Measurements from ENCODE around the gene TAX1BP3. TPM values are rescaled to one million over a fixed set of nuclear protein-coding genes. Genes with fewer than 3 reads are reported as not detected.
"Not testable (repeated sequence)": the region's sequence is repeated elsewhere in the genome, so short reads cannot be mapped to it uniquely, and the experiment has no call there.

TAX1BP3 gene
- total RNA-seq, 1 experiment from 2014 or later: 50.0 TPM

- no peak for TF ChIP-seq REST (IDR thresholded peaks at IDR 0.05; ENCODE audit: low read depth)
- no peak for TF ChIP-seq YY1 (IDR thresholded peaks at IDR 0.05; ENCODE audit: extremely low read depth, insufficient replicate concordance, low read depth, low read length)
- no peak for TF ChIP-seq EZH2phosphoT487 (IDR thresholded peaks at IDR 0.05; ENCODE audit: borderline replicate concordance)
- TF ChIP-seq SP1 (IDR thresholded peaks at IDR 0.05; ENCODE audit: low read depth): no peak
- no peak for TF ChIP-seq ZNF274 (IDR thresholded peaks at IDR 0.05; ENCODE audit: low read depth, low read length)
These were observed 42.6 kb upstream of the TAX1BP3 start (continued) for GRCh38 chr17:3710951-3711383.

GRCh38 chr17:3708366-3708765 is 40.0 kb upstream of the TAX1BP3 start:
- ChIA-PET CTCF (interaction anchor here (1.8 kb wide), 1 partner anchor 29 kb away, joined by 5 read pairs; no protein-coding TSS in a partner anchor), POLR2A (no interaction called here), RAD21 (ENCODE audit: low non-redundant PET in 1 of 2, low total read pairs in 2 of 2, uncharacterized antibody in 2 of 2, unreplicated experiment in 2 of 2) (no interaction called here)
- Histone ChIP-seq H3K9me3 (ENCODE audit: control insufficient read depth in 1 of 2, insufficient read depth in 1 of 2, low read depth in 1 of 2, low read length in 2 of 2) (no peaks in the 10 kb centered on the region), H3K36me3 (ENCODE audit: control insufficient read depth in 1 of 2, insufficient read depth in 2 of 2, low read length in 2 of 2) (no peaks in the 10 kb centered on the region), H3K4me3 (replicated peaks in 1 of 2; ENCODE audit: low read depth in 1 of 2, low read length in 2 of 2) (no peak overlapping the region), H3K4me1 (ENCODE audit: control insufficient read depth in 1 of 2, insufficient read depth in 2 of 2, low read length in 2 of 2) (peaks cover 0 to 4% of the 10 kb centered on the region in 2 experiments; a peak in 2 of 4 replicates), H3K4me2 (ENCODE audit: low read length) (no peak overlapping the region), H3K27ac (ENCODE audit: low read depth, low read length) (no peak overlapping the region), H3K27me3 (ENCODE audit: insufficient read depth, low read length) (no peaks in the 10 kb centered on the region), H4K20me1 (ENCODE audit: insufficient read depth) (no peaks in the 10 kb centered on the region; the same call in 1 of the 2 replicates), H2AFZ (ENCODE audit: low read depth, low read length, poor library complexity, severe bottlenecking) (no peak overlapping the region), H3K79me2 (ENCODE audit: insufficient read depth, low read length) (no peaks in the 10 kb centered on the region), H3K9ac (ENCODE audit: low read length) (no peak overlapping the region), H3K9me2 (ENCODE audit: insufficient read depth) (no peaks in the 10 kb centered on the region)
- TF ChIP-seq ELF1 (IDR thresholded peaks at IDR 0.05; ENCODE audit: borderline replicate concordance, low read depth) (no peak), SIN3A (IDR thresholded peaks at IDR 0.05; ENCODE audit: low read depth) (no peak), TCF7L2 (IDR thresholded peaks at IDR 0.05; ENCODE audit: borderline replicate concordance, extremely low read depth, insufficient read depth, insufficient read length) (no peak), YY1 (IDR thresholded peaks at IDR 0.05; ENCODE audit: extremely low read depth, insufficient replicate concordance, low read depth, low read length) (no peak), CEBPB (IDR thresholded peaks at IDR 0.05; ENCODE audit: low read depth) (no peak), MAX (IDR thresholded peaks at IDR 0.05) (no peak)
- ATAC-seq (no peak), DNase-seq (ENCODE audit: low read depth, low spot score) (no peak)
- BruUV-seq (replicated peaks): no TSS peak
- intact Hi-C loops (cut with micrococcal nuclease): no loop called here

- H3K4me2 ChIP-seq (ENCODE audit: low read length); H3K36me3 ChIP-seq (ENCODE audit: control insufficient read depth in 1 of 2, insufficient read depth in 2 of 2, low read length in 2 of 2); RAD21 ChIA-PET (ENCODE audit: low non-redundant PET in 1 of 2, low total read pairs in 2 of 2, uncharacterized antibody in 2 of 2, unreplicated experiment in 2 of 2); H3K27ac ChIP-seq (ENCODE audit: low read depth, low read length); ATAC-seq; H3K4me3 ChIP-seq (replicated peaks in 1 of 2; ENCODE audit: low read depth in 1 of 2, low read length in 2 of 2); DNase-seq (ENCODE audit: low read depth, low spot score); CTCF ChIA-PET; intact Hi-C loops (cut with micrococcal nuclease); H3K4me1 ChIP-seq (ENCODE audit: control insufficient read depth in 1 of 2, insufficient read depth in 2 of 2, low read length in 2 of 2); H3K79me2 ChIP-seq (ENCODE audit: insufficient read depth, low read length); H4K20me1 ChIP-seq (ENCODE audit: insufficient read depth); H2AFZ ChIP-seq (ENCODE audit: low read depth, low read length, poor library complexity, severe bottlenecking); H3K9ac ChIP-seq (ENCODE audit: low read length); H3K9me2 ChIP-seq (ENCODE audit: insufficient read depth); H3K27me3 ChIP-seq (ENCODE audit: insufficient read depth, low read length); H3K9me3 ChIP-seq (ENCODE audit: control insufficient read depth in 1 of 2, insufficient read depth in 1 of 2, low read depth in 1 of 2, low read length in 2 of 2); POLR2A ChIA-PET; BruUV-seq (replicated peaks): not testable (repeated sequence)
These were observed 37.3 kb upstream of the TAX1BP3 start for GRCh38 chr17:3705718-3705984.
